HK-2 (cell line): ENCODE data around the gene APRT.

ENCODE experiments used
- DNase-seq: peaks from one replicate; pipeline ENCODE4 v3.0.0-alpha.2; 2018; ENCODE audit not compliant: unreplicated experiment

The APRT gene

DNA sequence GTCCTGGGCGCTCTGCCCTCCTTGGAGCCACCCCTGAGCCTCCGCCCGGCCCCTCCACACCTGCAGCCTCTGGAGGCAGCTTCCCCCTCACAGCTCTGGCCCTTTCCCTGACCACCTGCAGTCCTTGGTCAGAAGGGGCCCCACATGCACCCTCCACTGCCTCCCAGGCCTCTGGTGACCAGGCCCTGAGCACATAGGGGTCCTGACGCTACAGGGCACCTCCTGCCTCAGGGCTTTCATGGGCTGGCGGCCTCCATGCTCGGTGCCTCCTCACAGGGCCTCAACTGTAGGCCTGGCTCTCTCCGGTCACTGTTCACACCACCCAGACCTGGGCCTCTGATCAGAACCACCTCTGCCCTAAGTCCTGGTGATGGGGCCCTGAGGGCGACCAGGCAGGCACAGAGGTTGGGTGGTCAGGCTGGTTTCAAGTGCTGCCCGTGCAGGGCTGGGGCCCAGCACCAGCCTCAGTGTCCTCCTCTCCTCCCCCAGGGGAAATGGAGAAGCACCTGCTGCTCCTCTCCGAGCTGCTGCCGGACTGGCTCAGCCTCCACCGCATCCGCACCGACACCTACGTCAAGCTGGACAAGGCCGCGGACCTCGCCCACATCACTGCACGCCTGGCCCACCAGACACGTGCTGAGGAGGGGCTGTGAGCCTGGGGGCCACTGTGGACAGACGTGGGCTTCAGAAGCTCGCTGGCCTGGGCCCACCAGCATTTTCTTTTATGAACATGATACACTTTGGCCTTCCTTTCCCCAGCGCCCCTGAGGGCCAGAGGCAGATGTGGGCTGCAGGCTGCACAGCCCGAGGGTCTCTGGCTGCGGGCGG, 3.9 kb downstream of the APRT start:
- no peak for DNase-seq

DNA sequence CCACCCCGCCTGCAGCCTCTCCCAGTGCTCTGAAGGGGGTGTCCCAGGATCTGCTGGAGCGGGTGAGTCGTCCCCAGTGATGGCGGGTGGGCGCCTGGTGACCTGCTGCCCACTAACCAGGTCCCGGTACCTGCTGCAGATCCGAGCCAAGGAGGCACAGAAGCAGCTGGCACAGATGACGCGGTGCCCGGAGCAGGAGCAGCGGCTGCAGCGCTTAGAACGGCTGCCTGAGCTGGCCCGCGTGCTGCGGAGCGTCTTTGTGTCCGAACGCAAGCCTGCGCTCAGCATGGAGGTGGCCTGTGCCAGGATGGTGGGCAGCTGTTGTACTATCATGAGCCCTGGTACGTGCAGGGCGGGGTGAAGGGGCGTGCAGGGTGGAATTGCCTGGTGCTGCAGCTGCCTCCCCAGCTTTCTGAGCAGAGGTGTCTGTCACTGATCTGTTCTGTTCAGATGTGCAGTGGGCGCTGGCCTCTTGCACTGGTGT, 4.5 kb downstream of the APRT start:
- DNase-seq: no peak

DNA sequence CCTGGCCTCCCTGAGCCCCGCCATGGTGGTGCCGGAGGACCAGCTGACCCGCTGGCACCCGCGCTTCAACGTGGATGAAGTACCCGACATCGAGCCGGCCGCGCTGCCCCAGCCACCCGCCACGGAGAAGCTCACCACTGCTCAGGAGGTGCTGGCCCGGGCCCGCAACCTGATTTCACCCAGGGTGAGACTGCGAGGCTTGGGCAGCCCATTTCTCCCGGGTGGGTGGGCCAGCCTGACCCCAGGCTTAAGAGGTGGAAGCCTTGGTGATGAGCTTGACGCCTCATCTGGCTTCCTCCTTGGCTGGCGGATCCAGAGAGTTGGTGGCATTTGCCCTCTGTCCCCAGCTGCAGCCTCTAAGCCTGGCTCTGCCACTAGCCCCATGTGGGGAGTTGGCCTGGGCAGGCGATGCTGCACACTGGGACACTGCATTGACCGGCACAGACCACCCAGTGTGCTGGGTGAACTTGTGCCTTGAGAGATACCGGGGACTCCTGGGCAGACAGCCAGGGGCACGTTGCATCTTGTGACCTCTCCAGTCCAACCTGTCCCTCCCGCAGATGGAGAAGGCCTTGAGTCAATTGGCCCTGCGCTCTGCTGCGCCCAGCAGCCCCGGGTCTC, 5.1 kb downstream of the APRT start:
- no peak for DNase-seq

DNA sequence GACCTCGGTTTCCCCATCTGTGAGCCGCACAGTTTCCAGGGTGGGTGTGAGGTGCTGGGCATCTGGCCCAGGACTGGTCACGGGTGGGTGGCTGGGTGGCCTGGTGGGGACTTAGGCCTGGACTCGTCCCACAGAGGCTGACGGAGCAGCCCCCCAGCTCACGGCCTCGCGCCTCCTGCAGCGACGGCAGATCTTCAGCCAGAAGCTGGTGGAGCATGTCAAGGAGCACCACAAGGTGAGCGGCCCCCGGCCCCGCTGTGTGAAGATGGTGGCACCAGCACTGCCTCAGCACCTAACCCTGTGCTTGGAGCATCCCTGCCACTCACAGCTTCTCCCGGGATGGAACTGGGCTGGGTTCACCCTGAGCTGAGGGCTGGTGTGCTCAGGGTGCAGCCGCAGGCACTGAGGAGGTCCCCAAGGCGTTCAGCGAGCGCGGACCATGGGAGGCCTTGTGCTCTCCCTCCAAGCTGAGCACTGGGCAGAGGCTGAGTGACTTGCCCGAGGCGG, 5.8 kb downstream of the APRT start:
- no peak for DNase-seq

DNA sequence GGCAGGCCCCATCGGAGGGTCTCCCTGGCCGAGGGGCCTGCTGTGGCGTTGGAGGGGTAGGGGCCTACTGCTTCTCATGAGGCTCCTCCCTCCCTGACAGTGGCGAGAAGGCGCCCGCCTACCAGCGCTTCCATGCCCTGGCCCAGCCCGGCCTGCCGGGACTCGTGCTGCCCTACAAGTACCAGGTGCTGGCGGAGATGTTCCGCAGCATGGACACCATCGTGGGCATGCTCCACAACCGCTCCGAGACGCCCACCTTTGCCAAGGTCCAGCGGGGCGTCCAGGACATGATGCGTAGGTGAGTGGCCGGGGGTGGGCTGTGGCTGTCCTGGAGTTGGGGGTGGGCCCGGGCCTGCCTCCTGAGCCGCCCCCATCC, 6.4 kb downstream of the APRT start:
- DNase-seq: no peak

DNA sequence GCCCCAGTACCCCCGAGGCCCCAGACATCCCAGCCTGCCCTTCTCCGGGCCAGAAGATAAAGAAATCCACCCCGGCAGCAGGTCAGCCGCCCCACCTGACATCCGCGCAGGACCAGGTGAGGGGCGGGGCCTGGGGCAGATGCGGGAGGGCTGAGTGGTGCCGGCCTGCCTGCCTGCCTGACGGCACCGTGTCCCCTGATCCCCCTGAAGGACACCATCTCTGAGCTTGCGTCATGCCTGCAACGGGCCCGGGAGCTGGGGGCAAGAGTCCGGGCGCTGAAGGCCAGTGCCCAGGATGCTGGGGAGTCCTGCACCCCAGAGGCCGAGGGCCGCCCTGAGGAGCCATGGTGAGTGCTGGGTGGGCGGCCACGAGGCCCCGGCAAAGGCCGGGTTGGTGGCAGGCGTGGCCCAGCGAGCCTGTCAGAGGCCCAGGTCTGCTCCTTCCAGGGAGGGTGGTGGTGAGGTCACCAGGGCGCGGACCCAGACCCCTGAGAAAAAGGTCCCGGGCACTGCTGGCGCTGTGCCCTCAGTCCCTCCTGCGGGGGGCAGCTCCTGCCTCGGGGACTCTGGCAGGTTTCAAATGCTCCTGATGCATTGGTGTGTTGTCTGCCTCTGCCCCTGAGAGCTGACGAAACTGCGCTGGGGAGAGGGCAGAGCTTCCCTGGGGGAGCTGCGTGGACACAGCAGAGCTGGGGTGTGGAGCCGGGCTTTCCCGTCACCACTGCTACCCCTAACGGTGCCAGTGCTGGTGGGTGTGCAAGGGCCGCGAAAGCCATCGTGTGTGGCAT, 7.0 kb downstream of the APRT start:
- DNase-seq: peak; percentile 50

DNA sequence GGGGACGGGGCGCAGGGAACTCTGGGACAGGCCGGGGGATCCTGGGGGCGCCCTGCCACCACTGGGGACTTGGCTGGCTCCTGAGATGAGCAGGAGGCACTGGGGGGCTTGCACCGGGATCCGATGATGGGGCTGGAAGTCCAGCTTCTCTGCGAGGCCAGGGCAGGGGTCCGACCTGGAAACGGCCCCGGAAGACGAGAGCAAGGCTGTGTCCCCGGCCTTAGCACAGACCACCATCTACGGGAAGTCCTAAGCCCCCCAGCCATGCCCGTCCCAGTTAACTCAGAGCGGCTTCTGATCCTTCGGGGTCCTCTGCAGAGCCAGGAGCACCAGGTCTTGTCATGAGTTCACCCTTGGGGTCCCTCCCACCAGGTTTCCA, 7.6 kb downstream of the APRT start:
- no peak for DNase-seq

DNA sequence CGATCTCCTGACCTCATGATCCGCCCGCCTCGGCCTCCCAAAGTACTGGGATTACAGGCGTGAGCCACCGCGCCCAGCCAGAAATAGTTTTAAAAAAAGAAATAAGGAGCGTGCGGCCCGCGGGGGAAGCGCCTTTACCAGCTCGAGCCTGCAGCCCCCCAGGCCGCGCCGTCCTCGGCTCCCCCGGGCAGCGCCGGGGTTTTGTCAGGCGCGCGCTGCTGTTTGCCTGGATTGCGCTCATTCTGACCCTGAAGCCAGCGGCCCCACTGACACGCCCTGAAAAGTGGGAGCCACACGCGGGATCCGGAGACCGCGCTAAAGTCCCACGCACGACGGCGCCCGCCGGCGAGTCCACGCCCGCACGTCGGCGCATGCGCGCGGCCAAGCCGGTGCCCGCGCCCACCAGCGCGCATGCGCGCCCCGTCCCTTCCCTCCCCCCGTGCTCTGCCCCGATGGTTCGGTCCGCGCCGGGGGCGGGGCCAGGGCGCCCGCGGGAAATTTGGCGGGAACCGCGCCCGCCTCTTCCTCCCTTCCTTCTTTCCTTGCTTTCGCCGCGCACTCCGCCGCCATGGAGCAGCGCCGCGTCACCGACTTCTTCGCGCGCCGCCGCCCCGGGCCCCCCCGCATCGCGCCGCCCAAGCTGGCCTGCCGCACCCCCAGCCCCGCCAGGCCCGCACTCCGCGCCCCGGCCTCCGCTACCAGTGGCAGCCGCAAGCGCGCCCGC, 8.3 kb downstream of the APRT start, which contains the start of gene CDT1:
CDT1 (plus strand) TSS at position 526 of the 724 bp plus-strand sequence; CDS start at position 569, 43 bp downstream.
- DNase-seq: peak; percentile 86

DNA sequence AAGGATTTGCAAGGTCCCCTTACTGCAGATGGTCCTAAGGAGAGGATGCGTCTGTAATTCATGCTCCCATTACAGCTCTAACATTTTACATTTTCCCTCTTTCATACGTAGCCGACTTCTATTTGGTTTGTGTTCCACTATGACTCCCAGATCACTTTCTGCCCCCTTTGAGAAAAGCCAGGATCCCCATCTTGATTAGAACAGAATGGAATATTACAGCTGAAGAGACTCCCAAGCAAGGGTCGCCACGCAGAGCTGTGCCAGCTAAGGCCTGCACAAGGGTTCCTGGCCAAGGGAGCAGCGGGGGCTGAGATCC, 11.5 kb downstream of the APRT start:
- DNase-seq: no peak

DNA sequence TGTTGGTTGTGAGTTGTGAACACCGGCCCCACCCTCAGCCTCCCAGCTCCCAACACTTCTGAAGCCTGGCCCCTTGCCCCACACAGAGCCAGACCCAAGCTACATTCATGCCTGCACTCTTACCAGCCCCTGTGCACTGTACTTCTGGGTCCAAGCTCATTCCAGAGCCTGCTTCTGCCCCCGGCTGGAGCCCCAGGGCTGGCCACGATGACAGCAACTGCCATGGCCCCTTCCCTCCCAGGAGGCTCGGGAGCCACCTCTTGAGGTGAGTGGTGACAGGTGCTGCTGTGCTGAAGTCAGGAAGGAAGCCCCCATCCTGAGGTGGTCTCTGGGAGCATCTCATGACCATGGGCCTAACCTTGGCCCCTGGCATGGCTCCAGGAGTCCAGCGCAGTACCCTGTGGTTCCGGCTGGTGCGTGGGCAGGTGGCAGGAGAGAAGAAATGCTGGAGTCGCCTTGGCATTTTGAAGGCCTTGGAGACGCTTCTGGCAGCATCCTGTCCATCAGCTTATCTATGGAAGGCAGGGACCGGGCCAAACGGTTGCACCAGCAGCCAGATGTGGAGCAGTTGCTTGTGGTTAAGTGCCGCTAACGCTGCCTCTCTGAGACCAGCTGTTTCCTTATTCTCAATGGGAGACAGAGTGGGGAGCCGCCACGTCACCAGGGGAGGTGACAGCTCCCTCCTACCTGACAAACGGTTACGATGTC, 12.0 kb downstream of the APRT start:
- DNase-seq: no peak

DNA sequence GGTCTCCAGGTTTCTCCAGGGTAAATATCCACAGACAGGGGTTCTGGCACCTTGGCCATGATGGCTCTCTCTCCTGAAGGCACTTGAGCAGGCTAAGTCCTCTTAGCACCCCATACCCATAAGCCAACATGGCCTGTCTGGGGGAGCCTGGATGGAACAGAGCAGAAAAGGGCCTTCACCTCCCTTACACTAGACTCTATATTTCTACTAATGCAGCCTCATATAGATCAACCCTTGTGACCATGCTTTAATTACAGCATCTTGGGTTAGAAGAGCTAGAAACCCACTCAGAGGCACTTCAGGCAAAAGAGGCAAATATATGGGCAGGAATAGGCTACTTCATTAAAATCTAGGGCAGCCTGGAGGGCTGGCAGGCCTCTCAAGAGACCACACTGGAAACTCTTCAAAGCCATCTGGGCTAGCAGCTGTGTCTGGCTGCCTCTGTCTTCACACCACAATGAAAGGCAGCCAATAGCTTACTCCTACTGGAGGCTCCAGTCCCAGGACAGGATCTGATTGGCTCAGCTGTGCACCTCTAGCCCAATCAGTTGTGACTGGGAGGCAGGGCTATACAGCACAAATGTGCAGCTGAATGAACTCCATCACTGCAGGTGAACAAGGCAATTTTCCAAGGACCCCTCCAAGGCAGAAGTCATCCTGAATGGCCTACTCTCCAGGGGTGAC, 12.8 kb downstream of the APRT start:
- DNase-seq: no peak

DNA sequence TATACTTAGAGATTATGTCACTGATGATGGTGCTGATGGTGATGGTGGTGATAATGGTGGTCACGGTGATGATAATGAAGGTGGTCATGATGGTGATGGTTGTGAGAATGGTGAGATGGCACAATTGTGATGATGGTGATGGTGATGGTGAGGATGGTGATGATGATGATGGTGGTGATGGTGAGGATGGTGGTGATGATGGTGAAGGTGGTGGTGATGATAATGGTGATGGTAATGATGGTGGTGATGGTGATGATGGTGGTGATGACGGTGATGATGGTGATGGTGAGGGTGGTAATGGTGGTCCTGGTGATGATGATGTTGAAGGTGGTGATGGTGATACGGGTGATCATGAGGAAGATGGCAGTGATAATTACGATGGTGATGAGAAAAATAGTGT, 13.7 kb downstream of the APRT start:
- DNase-seq: no peak

DNA sequence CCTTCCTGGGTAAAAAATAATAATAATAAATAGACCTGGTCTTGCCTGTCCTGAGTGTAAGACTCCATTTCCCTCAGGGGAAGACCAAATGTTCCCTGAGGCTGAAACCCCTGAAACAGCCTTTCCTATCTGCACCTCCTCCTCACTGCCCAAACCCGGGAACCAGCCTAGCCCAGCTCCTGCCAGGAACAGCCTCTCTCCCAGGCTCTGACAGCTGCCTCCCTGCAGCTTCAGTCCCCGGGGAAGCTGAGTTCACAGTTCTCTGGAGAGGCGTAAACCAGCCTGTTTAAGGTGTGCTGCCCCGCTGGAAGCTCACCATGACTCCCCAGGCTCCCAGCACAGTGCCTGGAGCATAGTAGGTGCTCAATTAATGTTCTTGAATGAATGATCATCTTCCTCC, 15.4 kb downstream of the APRT start:
- no peak for DNase-seq

DNA sequence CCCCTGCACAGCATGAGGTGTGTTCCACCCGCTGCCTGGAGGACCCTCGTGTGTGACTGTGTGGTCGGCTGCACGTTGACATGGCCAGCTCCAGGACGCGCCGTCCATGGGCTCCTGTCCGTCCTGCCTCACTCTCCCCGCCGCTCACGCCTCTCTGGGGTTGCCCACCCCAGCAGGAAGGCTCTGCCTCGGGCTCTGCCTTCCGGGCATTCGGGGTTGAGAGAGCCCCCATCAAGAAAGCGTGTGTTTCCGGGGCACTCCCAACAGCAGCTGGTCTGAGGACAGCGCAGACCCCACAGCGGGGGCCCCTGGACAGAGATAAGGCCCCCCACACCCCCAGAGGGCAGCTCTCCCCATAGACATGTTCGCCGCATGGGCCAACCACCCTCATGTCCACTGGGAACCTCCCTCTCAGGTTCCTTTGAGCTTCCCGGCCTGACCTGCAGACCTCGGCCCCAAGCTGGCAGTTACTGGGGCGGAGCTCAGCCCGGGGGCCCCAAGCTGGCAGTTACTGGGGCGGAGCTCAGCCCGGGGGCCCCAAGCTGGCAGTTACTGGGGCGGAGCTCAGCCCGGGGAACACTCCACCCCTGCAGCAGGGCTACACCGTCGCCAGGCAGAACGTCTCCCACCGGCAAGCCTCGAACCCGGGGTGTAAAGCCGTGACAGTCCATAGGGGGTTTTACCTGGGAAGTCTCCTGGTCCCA, 18.3 kb downstream of the APRT start:
- no peak for DNase-seq

DNA sequence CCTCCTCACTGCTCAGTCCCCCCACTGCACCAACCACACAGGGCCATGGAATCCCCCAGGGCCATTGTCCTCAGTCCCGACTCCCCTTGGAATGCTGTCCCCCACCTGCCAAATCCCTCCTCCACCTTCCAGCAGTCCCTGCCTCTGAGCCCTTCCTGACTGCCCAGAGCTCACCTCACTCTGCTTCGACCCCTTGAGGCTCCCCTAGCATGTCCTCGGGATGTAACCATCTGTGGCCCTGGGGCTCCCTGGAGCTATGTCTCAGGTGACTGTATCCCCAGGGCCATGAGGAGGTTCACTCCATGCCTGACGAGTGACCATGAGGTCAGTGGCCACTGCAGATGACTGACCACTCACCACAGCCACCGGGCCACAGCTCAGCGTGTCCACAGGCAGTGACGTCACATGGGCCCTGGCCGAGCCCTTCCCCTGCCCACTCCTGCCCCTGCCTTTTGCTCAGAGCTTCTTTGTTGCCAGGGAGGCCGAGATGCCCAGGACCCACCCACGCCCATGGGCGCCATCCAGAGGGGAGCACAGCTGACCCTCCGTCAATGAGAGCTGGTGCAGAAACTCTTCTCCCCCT, 19.0 kb downstream of the APRT start:
- no peak for DNase-seq

DNA sequence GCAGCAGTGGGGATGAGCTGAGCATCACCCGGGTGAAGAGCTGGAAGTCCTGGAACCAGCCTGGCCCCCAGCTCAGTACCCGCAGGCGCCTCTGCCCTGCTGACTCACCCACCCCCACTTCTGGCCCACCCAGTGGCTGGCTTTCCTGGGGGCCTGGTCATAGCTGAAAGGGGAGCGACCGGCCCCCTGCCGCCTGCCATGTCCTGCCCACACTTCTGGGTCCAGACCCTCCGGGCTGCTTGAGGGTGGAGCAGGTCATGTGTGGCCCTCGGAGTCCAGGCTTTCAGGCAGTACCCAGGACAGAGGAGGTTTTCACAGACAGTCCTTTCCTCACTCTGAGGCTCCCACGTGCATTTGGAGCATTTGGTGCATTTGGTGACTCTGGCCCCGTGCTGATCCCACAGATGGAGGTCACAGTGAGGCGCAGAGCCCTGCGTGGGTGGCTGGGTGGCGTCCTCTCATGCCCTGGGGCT, 19.6 kb downstream of the APRT start:
- no peak for DNase-seq

DNA sequence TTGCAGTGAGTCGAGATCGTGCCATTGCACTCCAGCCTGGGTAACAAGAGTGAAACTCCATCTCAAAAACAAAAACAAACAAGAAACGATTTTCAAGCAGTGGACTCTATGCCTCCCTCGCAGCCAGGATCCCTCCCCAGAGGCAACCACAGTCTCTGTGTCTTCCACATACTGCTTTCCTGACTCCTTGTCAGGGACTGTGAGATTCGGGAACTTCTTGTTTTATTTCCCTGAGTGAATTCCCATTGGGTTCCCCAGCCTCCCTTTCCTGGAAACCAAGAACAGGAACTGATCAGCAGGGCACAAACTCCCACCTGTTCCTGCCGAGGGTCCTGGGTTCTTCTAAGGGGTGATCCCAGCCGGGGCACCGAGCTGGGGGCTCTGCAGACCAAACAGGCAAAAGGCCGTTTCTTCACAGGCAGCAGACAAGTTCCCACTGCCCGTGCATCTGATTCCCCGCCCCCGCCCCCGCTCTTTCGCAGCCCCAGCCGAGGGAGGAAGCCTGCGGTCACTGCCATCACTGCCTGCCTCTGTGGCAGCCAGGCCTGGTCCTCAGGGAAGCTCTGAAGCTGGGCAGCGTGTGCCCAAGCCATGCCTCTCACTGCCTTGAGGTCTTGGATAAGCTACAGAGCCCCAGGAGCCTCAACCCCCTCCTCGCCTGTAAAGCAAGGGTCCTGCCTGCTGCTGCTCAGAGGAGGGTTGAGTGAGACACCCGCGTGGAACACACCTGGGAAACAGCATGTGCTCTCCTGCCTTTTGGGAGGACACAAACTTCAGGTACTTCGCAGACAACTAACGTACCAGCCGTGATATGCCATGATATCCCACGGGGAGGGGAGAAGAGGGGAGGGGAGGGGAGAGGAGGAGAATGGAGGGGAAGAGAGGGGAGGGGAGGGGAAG, 21.2 kb downstream of the APRT start:
- DNase-seq: no peak

DNA sequence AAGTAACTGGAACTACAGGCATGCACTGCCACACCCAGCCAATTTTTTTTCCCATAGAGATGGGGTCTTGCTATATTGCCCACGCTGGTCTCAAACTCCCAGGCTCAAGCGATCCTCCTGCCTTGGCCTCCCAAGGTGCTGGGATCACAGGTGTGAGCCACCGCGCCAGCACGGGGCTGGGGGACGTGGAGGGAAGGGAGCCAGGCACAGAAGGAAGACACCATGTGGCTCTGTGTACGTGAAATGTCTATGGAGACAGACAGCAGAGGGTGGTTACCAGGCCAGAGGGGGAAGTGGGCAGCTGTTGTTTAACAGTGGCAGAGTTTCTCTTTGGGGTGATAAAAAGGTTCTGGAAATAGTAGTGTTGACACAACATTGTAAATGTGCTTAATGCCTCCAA, 22.1 kb downstream of the APRT start:
- DNase-seq: no peak
